ENCODE measurements around the gene RBCK1. TPM values are rescaled to one million over a fixed set of nuclear protein-coding genes. Genes with fewer than 3 reads are reported as not detected.

RBCK1 gene
- total and polyA plus RNA-seq, 9 of the 15 experiments (the other 6 are each of a cell fraction or from before 2014, with no cell fraction given): 5.9 to 59.3 (median 26.5) TPM

DNA sequence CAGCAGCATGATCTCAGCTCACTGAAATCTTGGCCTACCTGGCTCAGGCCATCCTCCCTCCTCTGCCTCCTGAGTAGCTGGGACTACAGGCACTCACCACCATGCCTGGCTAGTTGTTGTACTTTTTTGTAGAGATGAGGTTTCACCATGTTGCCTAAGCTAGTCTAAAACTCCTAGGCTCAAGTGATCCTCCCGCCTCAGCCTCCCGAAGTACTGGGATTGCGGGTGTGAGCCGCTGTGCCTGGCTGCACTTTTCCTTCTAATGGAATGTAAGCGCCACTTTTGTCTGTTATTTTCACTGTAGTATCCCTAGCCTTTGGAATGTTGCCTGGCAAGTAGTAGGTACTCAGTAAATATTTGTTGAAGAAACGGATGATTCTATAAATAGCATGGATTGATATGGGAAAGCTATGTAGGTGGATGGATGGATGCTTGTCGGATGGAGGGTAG is 37.9 kb upstream of the RBCK1 start (continued):
- TF ChIP-seq SAFB (IDR thresholded peaks at IDR 0.05; ENCODE audit: borderline replicate concordance, low read depth, low read length) (no peak), ZNF41 (CRISPR knock-in tag; conservative IDR thresholded peaks at IDR 0.05) (no peak), SAFB2 (IDR thresholded peaks at IDR 0.05; ENCODE audit: borderline replicate concordance, low read depth, low read length, severe bottlenecking) (no peak), TSC22D4 (tag; IDR thresholded peaks at IDR 0.05) (no peak), RFX5 (IDR thresholded peaks at IDR 0.05; ENCODE audit: low read depth, low read length) (no peak)
- TF ChIP-seq, protein P1, sequence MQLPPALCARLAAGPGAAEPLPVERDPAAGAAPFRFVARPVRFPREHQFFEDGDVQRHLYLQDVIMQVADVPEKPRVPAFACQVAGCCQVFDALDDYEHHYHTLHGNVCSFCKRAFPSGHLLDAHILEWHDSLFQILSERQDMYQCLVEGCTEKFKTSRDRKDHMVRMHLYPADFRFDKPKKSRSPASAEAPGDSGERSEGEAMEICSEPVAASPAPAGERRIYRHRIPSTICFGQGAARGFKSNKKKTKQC (CRISPR knock-in tag; IDR thresholded peaks at IDR 0.05): 0 out of 2 replicates have a peak, but pooled peaks have one; percentile 38

DNA sequence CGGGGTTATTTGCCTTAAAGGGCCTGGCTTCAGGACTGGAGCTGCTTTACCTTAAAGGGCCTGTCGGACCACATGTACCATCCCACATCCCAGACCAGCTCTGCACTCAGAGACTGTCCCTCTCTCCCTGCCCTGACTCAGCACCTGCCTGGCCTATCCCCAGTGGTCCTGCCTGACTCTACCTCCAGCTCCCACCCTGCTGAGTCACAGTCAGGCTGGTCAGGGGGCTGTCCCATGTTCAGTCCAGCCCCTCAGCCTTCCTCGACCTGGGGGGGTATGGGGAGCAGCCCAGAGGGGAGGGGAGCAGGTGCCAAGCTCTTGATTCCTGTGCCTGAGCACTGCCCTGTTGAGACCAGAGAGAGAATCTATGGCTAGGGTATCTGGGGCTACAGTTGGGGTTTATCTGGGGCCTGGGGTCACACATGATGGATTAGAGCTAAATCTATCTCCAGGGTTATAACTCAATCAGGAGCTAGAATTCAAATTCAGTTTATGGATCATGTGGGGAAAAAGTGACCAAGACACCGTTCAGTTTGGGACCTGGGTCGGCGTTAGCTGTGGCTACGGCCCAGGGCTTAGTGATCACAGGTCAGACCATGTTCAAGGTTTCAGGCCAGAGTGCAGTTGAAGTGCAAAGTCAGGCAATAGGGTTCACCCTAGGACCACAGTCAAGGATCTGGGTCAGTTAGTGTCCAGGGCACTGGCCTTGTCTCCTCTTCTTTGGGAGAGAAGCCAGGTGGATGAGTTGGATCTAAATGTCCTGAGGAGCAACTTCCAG is 36.9 kb upstream of the RBCK1 start:
- Histone ChIP-seq H3K4me3 (no peak overlapping the region), H3K9me3 (replicated peaks; ENCODE audit: control insufficient read depth, insufficient read depth, low read depth, low read length) (no peaks in the 10 kb centered on the region), H2AFZ (ENCODE audit: low read depth, low read length) (peak overlapping the region; percentile 75), H3K9me1 (ENCODE audit: control insufficient read depth, insufficient read depth, low read length) (no peaks in the 10 kb centered on the region), H3K4me2 (ENCODE audit: insufficient read depth, low read length) (peak overlapping the region; percentile 77), H3K79me2 (ENCODE audit: control insufficient read depth, insufficient read depth, low read length) (peaks cover 5% of the 10 kb centered on the region; the same call in 2 of the 3 replicates), H3K9ac (ENCODE audit: insufficient read depth in 1 of 2, low read depth in 2 of 2, low read length in 2 of 2) (peak overlapping the region; percentile 87 to 96; a peak in 3 of 4 replicates), H3K27me3 (ENCODE audit: control insufficient read depth in 2 of 2, insufficient read depth in 2 of 2, low read length in 2 of 2) (no peaks in the 10 kb centered on the region), H3K36me3 (ENCODE audit: control insufficient read depth, insufficient read depth, low read length) (no peaks in the 10 kb centered on the region; the same call in 2 of the 3 replicates), H4K20me1 (replicated peaks; ENCODE audit: control insufficient read depth, insufficient read depth, low read length) (no peaks in the 10 kb centered on the region), H3K27ac (ENCODE audit: extremely low read depth, low read depth, low read length) (peak overlapping the region; percentile 99), H3K4me1 (replicated peaks in 1 of 2; ENCODE audit: control insufficient read depth in 2 of 2, insufficient read depth in 2 of 2, low read length in 2 of 2) (peaks cover 59 to 79% of the 10 kb centered on the region in 2 experiments)
- in situ Hi-C loops (cut with MboI): no loop called here
- TSS peak; percentile 90 for BruUV-seq (replicated peaks)
- ChIA-PET POLR2A (interaction anchor here (0.7 to 7.5 kb wide), 14 partner anchors 9 to 160 kb away, joined by 3 to 100 read pairs (median 4); partner anchors contain the start of genes NRSN2 and TRIB3), CTCF (ENCODE audit: low intra/inter-chr PET ratio) (no interaction called here)
- no peak for FAIRE-seq
- ATAC-seq: peak; percentile 56
- WGBS (ENCODE audit: insufficient coverage, low coverage, missing lambda C conversion rate): 17% methylated on average over 6 of the region's 7 CpGs
- peak; percentile 55 to 82 (median 62) for DNase-seq (ENCODE audit: extremely low read depth in 1 of 4, low spot score in 3 of 4)
- intact Hi-C loops (cut with micrococcal nuclease): loop anchor here (1.0 kb wide), 1 partner anchor 9 kb away; the partner anchor contains the start of gene TRIB3
- TF ChIP-seq ZEB2 (IDR thresholded peaks at IDR 0.05) (no peak), MAFG (tag; conservative IDR thresholded peaks at IDR 0.05) (0 out of 2 replicates have a peak, but pooled peaks have one; percentile 45), BMI1 (IDR thresholded peaks at IDR 0.05; ENCODE audit: low read length) (no peak), RBBP5 (IDR thresholded peaks at IDR 0.05; ENCODE audit: borderline replicate concordance, insufficient read depth, low read length, poor library complexity, severe bottlenecking) (peak; percentile 27), RBM22 (IDR thresholded peaks at IDR 0.05; ENCODE audit: low read depth, low read length, poor library complexity, severe bottlenecking) (no peak), HSF4 (CRISPR knock-in tag; IDR thresholded peaks at IDR 0.05; ENCODE audit: borderline replicate concordance) (no peak; the same call in 1 of the 2 replicates)
- TF ChIP-seq, protein P2, sequence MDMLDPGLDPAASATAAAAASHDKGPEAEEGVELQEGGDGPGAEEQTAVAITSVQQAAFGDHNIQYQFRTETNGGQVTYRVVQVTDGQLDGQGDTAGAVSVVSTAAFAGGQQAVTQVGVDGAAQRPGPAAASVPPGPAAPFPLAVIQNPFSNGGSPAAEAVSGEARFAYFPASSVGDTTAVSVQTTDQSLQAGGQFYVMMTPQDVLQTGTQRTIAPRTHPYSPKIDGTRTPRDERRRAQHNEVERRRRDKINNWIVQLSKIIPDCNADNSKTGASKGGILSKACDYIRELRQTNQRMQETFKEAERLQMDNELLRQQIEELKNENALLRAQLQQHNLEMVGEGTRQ (CRISPR knock-in tag; IDR thresholded peaks at IDR 0.05): no peak
- TF ChIP-seq, protein P3, sequence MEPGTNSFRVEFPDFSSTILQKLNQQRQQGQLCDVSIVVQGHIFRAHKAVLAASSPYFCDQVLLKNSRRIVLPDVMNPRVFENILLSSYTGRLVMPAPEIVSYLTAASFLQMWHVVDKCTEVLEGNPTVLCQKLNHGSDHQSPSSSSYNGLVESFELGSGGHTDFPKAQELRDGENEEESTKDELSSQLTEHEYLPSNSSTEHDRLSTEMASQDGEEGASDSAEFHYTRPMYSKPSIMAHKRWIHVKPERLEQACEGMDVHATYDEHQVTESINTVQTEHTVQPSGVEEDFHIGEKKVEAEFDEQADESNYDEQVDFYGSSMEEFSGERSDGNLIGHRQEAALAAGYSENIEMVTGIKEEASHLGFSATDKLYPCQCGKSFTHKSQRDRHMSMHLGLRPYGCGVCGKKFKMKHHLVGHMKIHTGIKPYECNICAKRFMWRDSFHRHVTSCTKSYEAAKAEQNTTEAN (CRISPR knock-in tag; IDR thresholded peaks at IDR 0.05): no peak
- TF ChIP-seq, protein P4, sequence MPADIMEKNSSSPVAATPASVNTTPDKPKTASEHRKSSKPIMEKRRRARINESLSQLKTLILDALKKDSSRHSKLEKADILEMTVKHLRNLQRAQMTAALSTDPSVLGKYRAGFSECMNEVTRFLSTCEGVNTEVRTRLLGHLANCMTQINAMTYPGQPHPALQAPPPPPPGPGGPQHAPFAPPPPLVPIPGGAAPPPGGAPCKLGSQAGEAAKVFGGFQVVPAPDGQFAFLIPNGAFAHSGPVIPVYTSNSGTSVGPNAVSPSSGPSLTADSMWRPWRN (IDR thresholded peaks at IDR 0.05; ENCODE audit: low read depth): no peak
